SH-SY5Y (cell line): ENCODE measurements around the gene KIF1C.

ENCODE experiments used
- GATA2 ChIP-seq: IDR thresholded peaks from 2 replicates; pipeline ENCODE4 v1.6.1; 2011; ENCODE audit warnings: mild to moderate bottlenecking, low read depth, low read length
- GATA3 ChIP-seq: IDR thresholded peaks from 2 replicates; pipeline ENCODE4 v1.6.1; 2011; ENCODE audit warnings: low read depth, mild to moderate bottlenecking, low read length, moderate library complexity

Gene KIF1C

GRCh38 chr17:4997302-4998026 is at the start of gene KIF1C, which contains the start of gene INCA1:
Gene KIF1C (plus strand): TSS chr17:4997950. CDS start chr17:5000247, 2,297 bp downstream.
Gene INCA1 (minus strand): TSS chr17:4997522. CDS start chr17:4994437, 3,085 bp downstream.
- TF ChIP-seq GATA2 = no peak
- TF ChIP-seq GATA3 = no peak

GRCh38 chr17:4948166-4948930 is 49.4 kb upstream of the KIF1C start, which contains the start of gene PFN1:
Gene PFN1 (minus strand): TSS chr17:4948530. CDS start chr17:4948394, 136 bp downstream.
- no peak for TF ChIP-seq GATA2
- no peak for TF ChIP-seq GATA3

- TF ChIP-seq GATA2 (no peak), GATA3 (no peak)
These were observed 48.8 kb upstream of the KIF1C start for GRCh38 chr17:4948931-4949320.

- TF ChIP-seq GATA2 = no peak
- no peak for TF ChIP-seq GATA3
These were observed 48.3 kb upstream of the KIF1C start for GRCh38 chr17:4949321-4950074.

- TF ChIP-seq GATA2 (peak; percentile 85), GATA3 (no peak)
These were observed 47.5 kb upstream of the KIF1C start for GRCh38 chr17:4950075-4950745.

GRCh38 chr17:4950746-4951204 is 47.0 kb upstream of the KIF1C start, which contains the start of gene ENO3:
Gene ENO3 (plus strand): TSS chr17:4951119. CDS start chr17:4951830, 711 bp downstream.
- TF ChIP-seq GATA3 (no peak), GATA2 (no peak)

GRCh38 chr17:4951486-4951885 is 46.3 kb upstream of the KIF1C start:
- TF ChIP-seq GATA3 = no peak
- TF ChIP-seq GATA2 = no peak

GRCh38 chr17:4953451-4953961 is 44.2 kb upstream of the KIF1C start:
- no peak for TF ChIP-seq GATA3
- no peak for TF ChIP-seq GATA2

- TF ChIP-seq GATA2 (no peak), GATA3 (no peak)
These were observed 42.7 kb upstream of the KIF1C start for GRCh38 chr17:4955091-4955490.

- TF ChIP-seq GATA2 = no peak
- TF ChIP-seq GATA3 = no peak
These were observed 41.2 kb upstream of the KIF1C start for GRCh38 chr17:4956493-4957061.

- TF ChIP-seq GATA3 (no peak), GATA2 (no peak)
These were observed 39.6 kb upstream of the KIF1C start for GRCh38 chr17:4958102-4958501.

GRCh38 chr17:4959261-4959965 is 38.3 kb upstream of the KIF1C start:
- TF ChIP-seq GATA2 (no peak), GATA3 (no peak)

- TF ChIP-seq GATA3 = no peak
- no peak for TF ChIP-seq GATA2
These were observed 37.3 kb upstream of the KIF1C start for GRCh38 chr17:4960279-4960922.
